HG02885 (cell line): Measurements from ENCODE around the gene PRPF19.

Experiments
- ATAC-seq: cut with Tn5 transposase; IDR thresholded peaks from one replicate; pipeline ENCODE4 v1.9.1; 2021; ENCODE audit warnings: mild to moderate bottlenecking; ENCODE audit not compliant: unreplicated experiment, poor library complexity

PRPF19 gene

GRCh38 chr11:60939301-60939700 lies 32.9 kb upstream of the PRPF19 start:
- no peak for ATAC-seq

GRCh38 chr11:60938500-60938899 lies 32.1 kb upstream of the PRPF19 start:
- no peak for ATAC-seq

GRCh38 chr11:60937811-60938210 lies 31.4 kb upstream of the PRPF19 start:
- no peak for ATAC-seq

- ATAC-seq = no peak
Measured at GRCh38 chr11:60937144-60937527, 30.8 kb upstream of the PRPF19 start.

- no peak for ATAC-seq
Measured at GRCh38 chr11:60936467-60937143, 30.2 kb upstream of the PRPF19 start.

- ATAC-seq = no peak
Measured at GRCh38 chr11:60935676-60936442, 29.5 kb upstream of the PRPF19 start.

GRCh38 chr11:60934790-60935605 lies 28.6 kb upstream of the PRPF19 start:
- no peak for ATAC-seq

- no peak for ATAC-seq
Measured at GRCh38 chr11:60934124-60934789, 27.9 kb upstream of the PRPF19 start.

- ATAC-seq = no peak
Measured at GRCh38 chr11:60933416-60934123, 27.2 kb upstream of the PRPF19 start.

GRCh38 chr11:60932605-60933356 lies 26.4 kb upstream of the PRPF19 start:
- no peak for ATAC-seq

GRCh38 chr11:60931917-60932316 lies 25.5 kb upstream of the PRPF19 start:
- no peak for ATAC-seq

GRCh38 chr11:60930394-60930793 lies 24.0 kb upstream of the PRPF19 start:
- ATAC-seq = no peak

- no peak for ATAC-seq
Measured at GRCh38 chr11:60929764-60930163, 23.4 kb upstream of the PRPF19 start.

GRCh38 chr11:60928563-60929001 lies 22.2 kb upstream of the PRPF19 start:
- ATAC-seq = no peak

GRCh38 chr11:60927600-60927999 lies 21.2 kb upstream of the PRPF19 start:
- no peak for ATAC-seq

- ATAC-seq = no peak
Measured at GRCh38 chr11:60927061-60927592, 20.7 kb upstream of the PRPF19 start.

GRCh38 chr11:60926500-60926899 lies 20.1 kb upstream of the PRPF19 start:
- no peak for ATAC-seq

- ATAC-seq = no peak
Measured at GRCh38 chr11:60925868-60926267, 19.5 kb upstream of the PRPF19 start.
